ENCODE measurements around the gene ASTN2.

ASTN2 gene

GRCh38 chr9:116471944-116472506, 942.8 kb downstream of the ASTN2 start:
- DNase-seq (ENCODE audit: extremely low read depth, low read depth), result no peak
- TF ChIP-seq CTCF (IDR thresholded peaks at IDR 0.05; ENCODE audit: low read depth, low read length, missing control alignments), result no peak
- H3K4me3 ChIP-seq (replicated peaks; ENCODE audit: low read depth, low read length), result no peak overlapping the region

GRCh38 chr9:116471093-116471906, 943.6 kb downstream of the ASTN2 start:
- no peak for DNase-seq (ENCODE audit: extremely low read depth, low read depth)
- H3K4me3 ChIP-seq (replicated peaks; ENCODE audit: low read depth, low read length), result no peak overlapping the region
- TF ChIP-seq CTCF (IDR thresholded peaks at IDR 0.05; ENCODE audit: low read depth, low read length, missing control alignments), result no peak

GRCh38 chr9:116468793-116469527, 945.9 kb downstream of the ASTN2 start:
- TF ChIP-seq CTCF (IDR thresholded peaks at IDR 0.05; ENCODE audit: low read depth, low read length, missing control alignments), result no peak
- no peak for DNase-seq (ENCODE audit: extremely low read depth, low read depth)
- H3K4me3 ChIP-seq (replicated peaks; ENCODE audit: low read depth, low read length), result no peak overlapping the region

- H3K4me3 ChIP-seq (replicated peaks; ENCODE audit: low read depth, low read length), result no peak overlapping the region
- no peak for DNase-seq (ENCODE audit: extremely low read depth, low read depth)
- TF ChIP-seq CTCF (IDR thresholded peaks at IDR 0.05; ENCODE audit: low read depth, low read length, missing control alignments), result no peak
These were observed 946.5 kb downstream of the ASTN2 start for GRCh38 chr9:116468369-116468768.

- no peak overlapping the region for H3K4me3 ChIP-seq (replicated peaks; ENCODE audit: low read depth, low read length)
- TF ChIP-seq CTCF (IDR thresholded peaks at IDR 0.05; ENCODE audit: low read depth, low read length, missing control alignments), result no peak
- no peak for DNase-seq (ENCODE audit: extremely low read depth, low read depth)
These were observed 947.0 kb downstream of the ASTN2 start for GRCh38 chr9:116467740-116468351.

- DNase-seq (ENCODE audit: extremely low read depth, low read depth), result no peak
- no peak for TF ChIP-seq CTCF (IDR thresholded peaks at IDR 0.05; ENCODE audit: low read depth, low read length, missing control alignments)
These were observed 948.3 kb downstream of the ASTN2 start for GRCh38 chr9:116466271-116467235.

More at GRCh38 chr9:116466271-116467235, 948.3 kb downstream of the ASTN2 start:
- H3K4me3 ChIP-seq (replicated peaks; ENCODE audit: low read depth, low read length), result no peak overlapping the region

All from HFF-Myc (cell line).